HG02588 (cell line): Measurements from ENCODE around the gene MED12L.

Experiments used
- ATAC-seq: cut with Tn5 transposase; IDR thresholded peaks from one replicate; pipeline ENCODE4 v1.9.1; 2021; ENCODE audit warnings: mild to moderate bottlenecking, moderate library complexity; ENCODE audit not compliant: unreplicated experiment

The MED12L gene

GRCh38 chr3:151437906-151438305, 352.4 kb downstream of the MED12L start:
- ATAC-seq = no peak

- peak; percentile 69 for ATAC-seq
These were observed 354.2 kb downstream of the MED12L start for GRCh38 chr3:151439652-151440125.

DNA sequence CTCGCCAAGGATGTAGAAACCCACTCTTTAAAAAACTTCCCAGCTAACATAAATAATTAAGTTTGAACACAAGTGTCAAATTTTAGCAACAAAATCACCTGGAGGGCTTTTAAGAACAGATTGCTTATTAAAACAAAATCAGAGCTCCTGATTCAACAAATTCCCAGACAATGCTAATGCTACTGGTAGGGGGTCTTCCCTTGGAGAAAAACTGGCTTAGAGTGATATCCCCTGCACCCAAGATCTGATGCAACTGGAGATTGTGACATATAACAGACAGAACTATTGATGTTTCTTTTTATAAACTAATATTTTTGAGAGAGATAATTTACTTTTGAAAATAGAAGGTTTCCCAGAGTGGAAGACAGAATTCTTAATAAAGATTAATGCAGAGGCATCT, 355.5 kb downstream of the MED12L start:
- ATAC-seq = no peak

GRCh38 chr3:151443583-151443982, 358.1 kb downstream of the MED12L start:
- ATAC-seq = no peak

GRCh38 chr3:151445273-151446001, 360.0 kb downstream of the MED12L start:
- ATAC-seq = no peak

DNA sequence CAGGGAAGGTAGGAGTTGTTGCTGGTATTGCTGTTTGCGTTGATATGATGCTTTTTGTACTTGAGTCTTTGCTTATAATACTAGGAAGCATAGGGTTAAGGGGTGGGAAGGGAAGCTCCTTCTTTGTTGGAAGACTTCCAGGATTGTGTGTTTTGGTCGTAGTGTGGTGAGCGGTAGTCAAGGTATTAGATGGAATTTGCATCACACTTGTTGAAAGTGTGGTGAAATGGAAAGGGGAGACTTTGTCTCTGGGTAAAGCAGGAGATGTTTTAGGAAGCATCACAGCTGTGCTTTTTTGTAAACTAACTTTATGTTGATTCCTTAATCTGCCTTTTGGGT, 360.5 kb downstream of the MED12L start:
- ATAC-seq = no peak

- ATAC-seq = no peak
These were observed 366.9 kb downstream of the MED12L start for GRCh38 chr3:151452368-151452767.

GRCh38 chr3:151452841-151453240, 367.4 kb downstream of the MED12L start:
- no peak for ATAC-seq

GRCh38 chr3:151456065-151456464, 370.6 kb downstream of the MED12L start:
- ATAC-seq = no peak

DNA sequence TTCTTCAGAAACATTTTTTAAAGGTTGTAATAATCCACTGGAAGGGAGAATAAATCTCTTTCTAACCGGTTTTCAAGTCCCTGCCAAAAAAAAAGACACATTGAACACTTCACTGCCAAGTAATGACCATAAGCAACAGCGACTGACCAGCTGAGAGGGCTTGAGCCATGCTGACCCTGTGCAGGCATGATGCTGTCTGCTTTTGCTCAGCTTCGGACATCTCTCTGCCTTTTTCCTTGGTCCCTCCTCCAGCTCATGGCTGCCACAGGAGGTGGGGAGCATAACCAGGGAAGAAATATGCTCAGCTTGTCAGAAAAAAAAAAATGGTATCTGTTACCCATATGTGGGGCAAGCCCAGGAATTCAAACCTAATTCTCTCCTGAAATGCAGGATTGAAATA, 373.9 kb downstream of the MED12L start:
- no peak for ATAC-seq

GRCh38 chr3:151460228-151460627, 374.8 kb downstream of the MED12L start:
- no peak for ATAC-seq

DNA sequence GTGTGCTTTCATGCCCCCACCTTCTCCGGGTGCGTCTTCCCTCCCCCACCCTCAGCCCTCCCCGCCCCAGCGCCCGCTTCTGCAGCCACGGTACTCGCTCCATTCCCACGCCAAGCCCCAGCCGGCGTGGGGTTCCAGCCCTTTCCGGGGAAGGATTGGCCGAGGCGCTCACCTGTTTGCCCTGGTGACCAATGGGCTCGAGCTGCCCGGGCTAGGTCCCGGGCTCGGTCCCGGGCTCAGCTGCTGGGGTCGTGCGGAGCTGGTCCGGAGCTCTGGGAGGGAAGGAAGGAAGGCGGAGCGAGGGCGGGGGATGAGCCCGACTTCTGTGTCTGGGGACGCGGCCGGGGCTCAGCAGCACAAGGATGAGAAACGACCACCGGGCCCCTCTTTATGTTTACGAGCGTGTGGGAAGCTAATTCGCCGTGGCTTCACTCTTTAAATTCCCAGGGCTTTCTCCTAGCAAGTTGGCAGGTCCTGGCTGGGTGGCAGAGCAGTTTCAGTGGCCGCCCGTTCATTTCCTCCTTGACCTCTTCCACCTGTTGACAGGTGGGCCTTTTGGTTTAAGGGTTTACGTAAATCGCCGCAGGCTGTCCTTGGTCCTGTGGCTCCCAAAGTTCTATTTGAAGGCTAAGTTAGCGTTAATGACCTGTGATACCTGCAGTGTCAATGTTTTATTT, 375.4 kb downstream of the MED12L start, which contains the start of gene IGSF10:
Gene IGSF10 (minus strand): TSS at position 288 of the 677 bp plus-strand sequence. CDS start 2,352 bp downstream, outside the sequence.
- no peak for ATAC-seq

DNA sequence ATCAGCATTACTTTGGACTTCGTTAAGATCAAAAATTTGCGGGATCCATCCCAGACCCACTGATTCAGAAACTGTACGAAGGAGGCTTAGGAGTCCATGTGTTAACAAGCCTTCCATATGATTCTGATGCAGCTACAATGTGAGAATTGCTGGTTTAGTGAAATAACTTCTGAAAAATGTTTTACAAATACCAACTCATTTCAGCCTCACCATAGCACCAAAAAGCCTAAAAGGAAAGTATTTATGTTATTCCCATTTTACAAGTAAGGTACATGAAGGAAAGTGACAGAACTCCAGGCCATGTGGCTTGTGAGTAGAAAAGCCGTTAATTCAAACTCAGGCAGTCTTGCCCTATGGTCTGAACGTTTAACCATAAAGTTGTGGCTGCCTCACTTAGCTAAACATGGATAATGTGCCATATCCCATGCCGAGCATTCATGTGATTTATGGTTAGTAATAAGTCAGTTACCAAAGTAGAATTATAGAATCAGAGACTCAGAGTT, 376.9 kb downstream of the MED12L start:
- ATAC-seq = no peak

GRCh38 chr3:151462991-151463390, 377.5 kb downstream of the MED12L start:
- ATAC-seq = no peak

GRCh38 chr3:151467069-151467468, 381.6 kb downstream of the MED12L start:
- no peak for ATAC-seq

- peak; percentile 81 for ATAC-seq
These were observed 382.9 kb downstream of the MED12L start for GRCh38 chr3:151468284-151468917.

- no peak for ATAC-seq
These were observed 391.0 kb downstream of the MED12L start for GRCh38 chr3:151476344-151477018.

DNA sequence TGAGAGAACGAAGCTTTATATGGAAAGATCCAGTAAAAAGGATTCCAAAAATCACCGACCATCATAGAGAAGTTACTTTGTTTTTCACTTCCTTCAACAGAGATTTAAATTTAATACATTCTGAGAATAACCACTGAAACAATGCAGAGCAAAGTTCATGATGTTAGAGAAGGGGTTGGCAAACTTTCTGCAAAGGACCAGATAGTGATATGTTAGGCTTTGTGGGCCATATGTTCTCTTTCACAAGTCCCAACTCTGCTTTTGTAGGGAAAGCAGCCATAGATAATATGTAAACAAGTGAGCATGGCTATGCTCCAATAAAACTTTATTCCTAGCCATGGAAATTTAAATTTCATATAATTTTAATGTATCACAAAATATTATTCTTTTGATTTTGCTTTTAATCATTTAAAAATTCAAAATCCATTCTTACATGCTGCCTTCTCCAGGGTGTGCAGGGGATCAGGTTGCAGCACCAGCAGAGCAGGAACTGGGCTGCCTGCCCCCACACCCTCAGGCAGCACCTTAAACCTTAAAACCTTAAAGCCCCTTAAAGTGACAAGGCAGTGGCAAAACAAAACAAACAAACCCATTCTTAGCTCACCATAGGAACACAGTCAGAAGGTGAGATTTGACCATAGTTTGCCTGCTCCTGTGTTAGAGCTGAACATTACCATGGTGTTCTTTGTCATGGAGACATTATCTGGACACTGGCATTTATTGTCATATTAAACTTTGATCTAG, 392.3 kb downstream of the MED12L start:
- no peak for ATAC-seq

GRCh38 chr3:151478335-151478697, 392.9 kb downstream of the MED12L start:
- ATAC-seq = no peak

DNA sequence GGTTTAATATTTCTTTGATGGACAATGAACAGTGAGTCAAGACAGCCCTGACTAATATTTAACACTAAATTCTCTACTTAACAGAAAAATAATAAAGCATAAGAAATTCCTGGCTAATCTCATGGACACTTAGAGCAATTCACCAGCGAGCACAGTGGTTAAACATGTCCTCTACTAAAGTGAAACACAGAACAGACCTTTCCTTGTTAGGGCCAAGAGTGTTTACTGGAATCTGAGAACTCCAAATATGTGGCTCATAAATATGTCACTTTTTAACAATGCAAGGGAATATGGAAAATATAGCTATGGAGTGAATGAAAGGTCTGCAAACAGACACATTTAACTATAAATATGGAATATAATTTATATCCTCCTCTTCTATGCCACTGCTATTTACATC, 394.0 kb downstream of the MED12L start:
- ATAC-seq = no peak

GRCh38 chr3:151480492-151480891, 395.0 kb downstream of the MED12L start:
- no peak for ATAC-seq
